ENCODE measurements around the gene SNX14. TPM values are rescaled to one million over a fixed set of nuclear protein-coding genes. Genes with fewer than 3 reads are reported as not detected.

Gene SNX14
- total and polyA plus RNA-seq, 2 donors (not counting 3 experiments of a cell fraction or from before 2014, with no cell fraction given), result 41.3 to 74.3 TPM

- H3K4me3 ChIP-seq (replicated peaks in 1 of 3; ENCODE audit: insufficient read depth in 1 of 3, low read depth in 1 of 3, low read length in 3 of 3), result no peak overlapping the region
- no peak for FAIRE-seq
- no peaks in the 10 kb centered on the region for H3K9me1 ChIP-seq (replicated peaks; ENCODE audit: control insufficient read depth, extremely low read depth, insufficient read depth, low read length)
- no peaks in the 10 kb centered on the region for H3K9me3 ChIP-seq (replicated peaks; ENCODE audit: control insufficient read depth, insufficient read depth, low read length)
- H3K79me2 ChIP-seq (ENCODE audit: control insufficient read depth, insufficient read depth, low read length), result peaks cover 51% of the 10 kb centered on the region
- no peak overlapping the region for H3K9ac ChIP-seq (replicated peaks; ENCODE audit: extremely low read depth, insufficient read depth, low read length)
- no peak overlapping the region for H3K27ac ChIP-seq (ENCODE audit: insufficient read depth, low read depth, low read length)
- H3K4me2 ChIP-seq (ENCODE audit: insufficient read depth, low read length), result no peak overlapping the region
- H3K36me3 ChIP-seq (ENCODE audit: control insufficient read depth in 2 of 2, extremely low read depth in 1 of 2, insufficient read depth in 2 of 2, low read length in 2 of 2), result peaks cover 24 to 53% of the 10 kb centered on the region in 2 experiments
- peaks cover 3% of the 10 kb centered on the region for H4K20me1 ChIP-seq (replicated peaks; ENCODE audit: control insufficient read depth, extremely low read depth, insufficient read depth, low read length)
- BruUV-seq (replicated peaks), result TSS peak; percentile 19
- ChIA-PET POLR2A (no interaction called here), CTCF (no interaction called here)
- dilution Hi-C loops (cut with MboI; ENCODE audit: extremely low pct_ligation_motif_present, low sequenced_read_pairs) (no loop called here), intact Hi-C loops (cut with micrococcal nuclease) (no loop called here)
- no peaks in the 10 kb centered on the region for H3K4me1 ChIP-seq (ENCODE audit: control insufficient read depth, extremely low read depth, insufficient read depth, low read length)
- no peak overlapping the region for H2AFZ ChIP-seq (ENCODE audit: low read depth, low read length)
- H3K27me3 ChIP-seq (ENCODE audit: control insufficient read depth in 2 of 2, insufficient read depth in 2 of 2, low read length in 2 of 2), result no peaks in the 10 kb centered on the region
- TF ChIP-seq MAX (IDR thresholded peaks at IDR 0.05; ENCODE audit: insufficient read depth, insufficient read length), result no peak
- no peak for TF ChIP-seq MYC (IDR thresholded peaks at IDR 0.05; ENCODE audit: low read depth, low read length)
- no peak for TF ChIP-seq EZH2 (IDR thresholded peaks at IDR 0.05; ENCODE audit: borderline replicate concordance, low read depth, low read length, severe bottlenecking)
- no peak for TF ChIP-seq CTCF (IDR thresholded peaks at IDR 0.05; ENCODE audit: extremely low read depth in 1 of 2, insufficient read depth in 1 of 2, low read depth in 1 of 2, low read length in 2 of 2)
- TF ChIP-seq POLR2AphosphoS5 (IDR thresholded peaks at IDR 0.05; ENCODE audit: insufficient read depth, low read depth, low read length), result no peak
- no peak for TF ChIP-seq GATA2 (IDR thresholded peaks at IDR 0.05; ENCODE audit: insufficient read depth, insufficient read length, low read depth, low read length)
- TF ChIP-seq POLR2A (IDR thresholded peaks at IDR 0.05; ENCODE audit: low read depth, low read length), result no peak
- no peak for TF ChIP-seq FOS (IDR thresholded peaks at IDR 0.05; ENCODE audit: borderline replicate concordance, insufficient read depth, low read length)
- TF ChIP-seq JUN (IDR thresholded peaks at IDR 0.05; ENCODE audit: borderline replicate concordance, insufficient read depth, insufficient read length, low read depth), result no peak
- DNase-seq (ENCODE audit: low read depth, low spot score), result no peak
Measured at GRCh38 chr6:85614780-85615179, 21.1 kb upstream of the SNX14 start.

Data from endothelial cell of umbilical vein (primary cell).